ENCODE results near the gene ATP8B1. TPM values are rescaled to one million over a fixed set of nuclear protein-coding genes. Genes with fewer than 3 reads are reported as not detected.
"Not testable (repeated sequence)": the region's sequence is repeated elsewhere in the genome, so short reads cannot be mapped to it uniquely, and the experiment has no call there.

The ATP8B1 gene
- total and polyA plus RNA-seq, 11 donors = 3.0 to 12.8 (median 6.2) TPM

DNA sequence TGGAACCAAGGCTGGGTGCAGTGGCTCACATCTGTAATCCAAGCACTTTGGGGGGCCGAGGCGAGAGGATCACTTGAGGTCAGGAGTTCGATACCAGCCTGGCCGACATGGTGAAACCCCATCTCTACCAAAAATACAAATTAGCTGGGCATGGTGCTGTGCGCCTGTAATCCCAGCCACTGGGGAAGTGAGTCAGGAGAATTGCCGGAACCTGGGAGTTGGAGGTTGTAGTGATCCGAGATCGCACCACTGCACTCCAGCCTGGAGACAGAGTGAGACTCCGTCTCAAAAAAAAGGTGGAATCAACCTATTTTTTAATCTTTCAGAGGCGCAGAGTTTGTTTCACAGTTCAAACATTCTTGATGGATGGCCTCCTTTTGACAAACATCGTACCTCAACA lies 24.5 kb upstream of the ATP8B1 start:
- DNase-seq (no peak), ATAC-seq (no peak)
- no peaks in the 10 kb centered on the region for H3K36me3 ChIP-seq
- 68 to 87% (median 83%) methylated on average over 11 of the region's 11 CpGs for WGBS, 4 donors
- no peak for TF ChIP-seq POLR2A (IDR thresholded peaks at IDR 0.05)
- TF ChIP-seq, protein P1, sequence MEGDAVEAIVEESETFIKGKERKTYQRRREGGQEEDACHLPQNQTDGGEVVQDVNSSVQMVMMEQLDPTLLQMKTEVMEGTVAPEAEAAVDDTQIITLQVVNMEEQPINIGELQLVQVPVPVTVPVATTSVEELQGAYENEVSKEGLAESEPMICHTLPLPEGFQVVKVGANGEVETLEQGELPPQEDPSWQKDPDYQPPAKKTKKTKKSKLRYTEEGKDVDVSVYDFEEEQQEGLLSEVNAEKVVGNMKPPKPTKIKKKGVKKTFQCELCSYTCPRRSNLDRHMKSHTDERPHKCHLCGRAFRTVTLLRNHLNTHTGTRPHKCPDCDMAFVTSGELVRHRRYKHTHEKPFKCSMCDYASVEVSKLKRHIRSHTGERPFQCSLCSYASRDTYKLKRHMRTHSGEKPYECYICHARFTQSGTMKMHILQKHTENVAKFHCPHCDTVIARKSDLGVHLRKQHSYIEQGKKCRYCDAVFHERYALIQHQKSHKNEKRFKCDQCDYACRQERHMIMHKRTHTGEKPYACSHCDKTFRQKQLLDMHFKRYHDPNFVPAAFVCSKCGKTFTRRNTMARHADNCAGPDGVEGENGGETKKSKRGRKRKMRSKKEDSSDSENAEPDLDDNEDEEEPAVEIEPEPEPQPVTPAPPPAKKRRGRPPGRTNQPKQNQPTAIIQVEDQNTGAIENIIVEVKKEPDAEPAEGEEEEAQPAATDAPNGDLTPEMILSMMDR (IDR thresholded peaks at IDR 0.05) = no peak
- H3K27me3 ChIP-seq = no peaks in the 10 kb centered on the region
- peaks cover 0 to 7% (median 0%) of the 10 kb centered on the region in 12 donors for H3K4me1 ChIP-seq
- peaks cover 0 to 11% (median 0%) of the 10 kb centered on the region in 12 donors for H3K9me3 ChIP-seq
- no peak overlapping the region for H3K4me3 ChIP-seq
- no peak overlapping the region for H3K27ac ChIP-seq
- intact Hi-C loops (cut with DNase I) = no loop called here

DNA sequence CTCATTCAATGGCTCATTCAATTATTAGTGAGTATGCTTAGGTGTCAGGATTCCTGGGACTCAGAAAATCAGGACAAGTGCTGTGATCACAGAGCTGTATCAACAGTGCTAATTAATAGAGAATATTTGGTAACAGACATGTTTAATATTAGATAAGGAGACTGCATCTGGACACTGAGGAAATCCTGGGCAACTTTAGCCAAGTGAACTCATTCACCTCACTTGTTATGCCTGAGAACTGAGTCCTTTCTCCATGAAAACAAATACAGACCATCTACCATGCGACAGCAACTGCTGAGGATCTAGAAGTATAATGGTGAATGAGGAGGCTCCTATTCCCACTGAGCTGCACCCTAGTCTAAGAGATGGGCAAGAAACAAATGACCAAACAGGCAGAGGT lies 23.1 kb upstream of the ATP8B1 start:
- ATAC-seq (no peak), DNase-seq (no peak)
- peaks cover 0 to 9% (median 0%) of the 10 kb centered on the region in 12 donors for H3K4me1 ChIP-seq
- intact Hi-C loops (cut with DNase I) = no loop called here
- no peaks in the 10 kb centered on the region for H3K36me3 ChIP-seq
- H3K4me3 ChIP-seq = no peak overlapping the region
- no peak for TF ChIP-seq POLR2A (IDR thresholded peaks at IDR 0.05)
- H3K27ac ChIP-seq = no peak overlapping the region
- WGBS, 4 donors = 84 to 90% (median 88%) methylated on average over 1 of the region's 1 CpG
- H3K9me3 ChIP-seq = peaks cover 0 to 3% (median 0%) of the 10 kb centered on the region in 12 donors
- H3K27me3 ChIP-seq = no peaks in the 10 kb centered on the region

DNA sequence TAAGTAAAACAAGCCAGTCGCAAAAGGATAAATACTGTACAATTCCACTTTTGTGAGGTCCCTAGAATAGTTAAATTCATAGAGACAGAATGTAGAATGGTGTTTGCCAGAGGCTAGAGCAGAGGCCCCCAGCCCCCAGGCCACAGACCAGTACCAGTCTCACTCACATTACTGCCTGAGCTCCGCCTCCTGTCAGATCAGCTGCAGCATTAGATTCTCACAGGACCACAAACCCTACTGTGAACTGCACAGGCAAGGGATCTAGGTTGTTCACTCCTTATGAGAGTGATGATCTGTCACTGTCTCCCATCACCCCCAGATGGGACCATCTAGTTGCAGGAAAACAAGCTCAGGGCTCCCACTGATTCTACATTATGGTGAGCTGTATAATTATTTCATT lies 17.5 kb upstream of the ATP8B1 start:
- ATAC-seq = peak in 2 of 4 donors; percentile 23 to 35
- 92 to 97% (median 94%) methylated on average over 2 of the region's 2 CpGs for WGBS, 4 donors
- H3K9me3 ChIP-seq; H3K36me3 ChIP-seq; DNase-seq; H3K4me3 ChIP-seq; intact Hi-C loops (cut with DNase I); H3K27me3 ChIP-seq: not testable (repeated sequence)
- H3K27ac ChIP-seq = peak overlapping the region in 9 of 12 donors; percentile 29 to 79 (median 63)
- peaks cover 0 to 27% (median 14%) of the 10 kb centered on the region in 12 donors for H3K4me1 ChIP-seq

DNA sequence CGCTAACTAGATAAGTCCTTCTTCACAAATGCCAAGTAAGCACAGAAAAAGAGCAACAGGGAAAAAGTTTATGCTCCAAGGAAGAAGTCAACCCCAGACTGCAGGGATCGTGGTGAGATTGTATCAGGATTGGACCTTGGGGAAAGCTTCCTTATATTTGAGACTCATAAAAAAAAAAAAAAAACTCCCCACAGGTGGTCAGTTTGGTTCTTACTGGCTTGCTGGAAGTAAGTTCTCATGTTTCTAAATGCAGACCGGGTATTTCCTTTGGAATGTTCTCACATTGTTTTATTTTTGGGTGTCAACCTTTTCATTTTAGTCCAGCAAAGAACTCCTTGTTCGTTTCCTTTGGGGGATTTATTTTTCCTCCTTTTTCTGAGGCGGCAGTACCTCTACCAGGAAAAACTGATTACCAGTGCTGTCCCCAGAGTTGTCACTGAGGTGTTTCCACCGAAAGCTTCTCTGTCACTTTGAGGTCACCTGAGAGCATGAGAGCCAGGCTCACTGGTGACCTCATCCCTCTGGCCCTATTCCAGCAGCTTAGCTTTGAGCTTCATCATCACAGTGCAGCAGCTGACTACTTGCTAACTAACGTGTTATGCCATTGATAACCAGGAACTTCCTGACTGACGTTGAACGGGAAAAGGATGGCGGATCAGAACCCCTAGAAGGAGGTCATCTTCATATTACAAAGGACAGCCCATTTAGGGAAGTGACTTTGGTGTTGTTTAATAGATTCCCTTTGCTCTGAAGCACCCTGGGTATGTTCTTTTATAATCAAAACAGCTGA lies 16.8 kb upstream of the ATP8B1 start:
- Histone ChIP-seq H3K4me1 (peaks cover 0 to 27% (median 14%) of the 10 kb centered on the region in 12 donors), H3K9me3 (peaks cover 0 to 3% (median 0%) of the 10 kb centered on the region in 12 donors), H3K4me3 (peak overlapping the region in 5 of 12 donors; percentile 2 to 18 (median 2)), H3K36me3 (no peaks in the 10 kb centered on the region), H3K27me3 (no peaks in the 10 kb centered on the region), H3K27ac (peak overlapping the region in 11 of 12 donors; percentile 11 to 79 (median 58))
- WGBS, 4 donors = 12 to 18% (median 14%) methylated on average over 10 of the region's 10 CpGs
- TF ChIP-seq, protein P1 (IDR thresholded peaks at IDR 0.05) = no peak
- no peak for TF ChIP-seq POLR2A (IDR thresholded peaks at IDR 0.05)
- peak in 4 of 5 donors; percentile 71 to 83 (median 82) for DNase-seq
- intact Hi-C loops (cut with DNase I) = no loop called here
- ATAC-seq = peak; percentile 65 to 97 (median 94)

DNA sequence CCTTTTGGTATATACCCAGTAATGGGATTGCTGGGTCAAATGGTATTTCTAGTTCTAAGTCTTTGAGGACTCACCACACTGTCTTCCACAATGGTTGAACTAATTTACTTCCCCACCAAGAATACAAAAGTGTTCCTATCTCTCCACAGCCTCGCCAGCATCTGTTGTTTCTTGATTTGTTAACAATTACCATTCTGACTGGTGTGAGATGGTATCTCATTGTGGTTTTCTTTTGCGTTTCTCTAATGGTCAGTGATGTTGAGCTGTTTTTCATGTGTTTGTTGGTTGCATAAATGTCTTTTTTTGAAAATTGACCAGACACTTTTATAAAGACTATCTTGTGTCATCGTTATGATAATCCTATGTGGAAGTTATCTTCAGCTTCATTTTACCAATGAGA lies 16.0 kb upstream of the ATP8B1 start:
- no peak for ATAC-seq
- H3K9me3 ChIP-seq = peaks cover 0 to under 1% (median 0%) of the 10 kb centered on the region in 12 donors
- no peaks in the 10 kb centered on the region for H3K27me3 ChIP-seq
- H3K36me3 ChIP-seq = no peaks in the 10 kb centered on the region
- 78 to 80% (median 79%) methylated on average over 3 of the region's 3 CpGs for WGBS, 4 donors
- H3K4me1 ChIP-seq = peaks cover 0 to 27% (median 14%) of the 10 kb centered on the region in 12 donors
- peak overlapping the region in 9 of 12 donors; percentile 11 to 79 (median 63) for H3K27ac ChIP-seq
- no peak for DNase-seq
- intact Hi-C loops (cut with DNase I) = no loop called here
- TF ChIP-seq, protein P1 (IDR thresholded peaks at IDR 0.05) = no peak
- no peak for TF ChIP-seq POLR2A (IDR thresholded peaks at IDR 0.05)
- H3K4me3 ChIP-seq = no peak overlapping the region
